Lower leg skin (tissue), 4 donors: ENCODE data around the gene SMIM12. TPM values are rescaled to one million over a fixed set of nuclear protein-coding genes. Genes with fewer than 3 reads are reported as not detected.

Source experiments
- DNase-seq, 2 donors: peaks; one replicate each; pipeline ENCODE4 v3.0.0-alpha.2; 2019; ENCODE audit warnings: low spot score in 2 of 2
- H3K4me3 ChIP-seq: fragments of 200-600 bp; sonication (generic); 2 replicates; pipeline ENCODE4 v1.5.1; 2017; ENCODE audit warnings: mild to moderate bottlenecking, low read depth; ENCODE audit not compliant: poor library complexity, severe bottlenecking
- POLR2A ChIP-seq, 2 donors: fragments of 450-650 bp; IDR thresholded peaks; one replicate each; pipeline ENCODE4 v1.6.1; 2016 to 2017; ENCODE audit warnings: antibody characterized with exemption in 2 of 2, mild to moderate bottlenecking in 1 of 2, moderate library complexity in 1 of 2
- WGBS, 2 donors: methylation state at CpG; one replicate each; pipeline ENCODE4 v1.1.5; 2018; 5-methylcytosine and 5-hydroxymethylcytosine counted together
- intact Hi-C: fragments of 100-400 bp; cut with DNase I; formaldehyde crosslinking; loops from one replicate; pipeline ENCODE4 v1.15.0; 2023; ENCODE audit warnings: low total_unique reads
- total RNA-seq, 4 donors: library from RNA; depleted of rRNA; stranded (reverse); fragments of >200 nt; gene quantifications; one replicate each; pipeline ENCODE4 v1.1.0, GENCODE V29; 2016
- TF ChIP-seq, protein P1 (sequence below), 3 donors: fragments of 450-650 bp; IDR thresholded peaks; one replicate each; pipeline ENCODE4 v1.5.1; 2016; ENCODE audit warnings: antibody characterized with exemption in 3 of 3, mild to moderate bottlenecking in 3 of 3, moderate library complexity in 2 of 3

The SMIM12 gene
- total RNA-seq, 4 donors from 2014 or later = 22.7 to 28.8 (median 25.7) TPM

- WGBS, 2 donors = 11 to 14% methylated on average over 2 of the region's 2 CpGs
- no peak for DNase-seq
- intact Hi-C loops = no loop called here
- TF ChIP-seq POLR2A (IDR thresholded peaks at IDR 0.05) = no peak
- TF ChIP-seq, protein P1, sequence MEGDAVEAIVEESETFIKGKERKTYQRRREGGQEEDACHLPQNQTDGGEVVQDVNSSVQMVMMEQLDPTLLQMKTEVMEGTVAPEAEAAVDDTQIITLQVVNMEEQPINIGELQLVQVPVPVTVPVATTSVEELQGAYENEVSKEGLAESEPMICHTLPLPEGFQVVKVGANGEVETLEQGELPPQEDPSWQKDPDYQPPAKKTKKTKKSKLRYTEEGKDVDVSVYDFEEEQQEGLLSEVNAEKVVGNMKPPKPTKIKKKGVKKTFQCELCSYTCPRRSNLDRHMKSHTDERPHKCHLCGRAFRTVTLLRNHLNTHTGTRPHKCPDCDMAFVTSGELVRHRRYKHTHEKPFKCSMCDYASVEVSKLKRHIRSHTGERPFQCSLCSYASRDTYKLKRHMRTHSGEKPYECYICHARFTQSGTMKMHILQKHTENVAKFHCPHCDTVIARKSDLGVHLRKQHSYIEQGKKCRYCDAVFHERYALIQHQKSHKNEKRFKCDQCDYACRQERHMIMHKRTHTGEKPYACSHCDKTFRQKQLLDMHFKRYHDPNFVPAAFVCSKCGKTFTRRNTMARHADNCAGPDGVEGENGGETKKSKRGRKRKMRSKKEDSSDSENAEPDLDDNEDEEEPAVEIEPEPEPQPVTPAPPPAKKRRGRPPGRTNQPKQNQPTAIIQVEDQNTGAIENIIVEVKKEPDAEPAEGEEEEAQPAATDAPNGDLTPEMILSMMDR (IDR thresholded peaks at IDR 0.05) = no peak
- H3K4me3 ChIP-seq = no peak overlapping the region
These were observed 38.8 kb upstream of the SMIM12 start for GRCh38 chr1:34898330-34898761.

DNA sequence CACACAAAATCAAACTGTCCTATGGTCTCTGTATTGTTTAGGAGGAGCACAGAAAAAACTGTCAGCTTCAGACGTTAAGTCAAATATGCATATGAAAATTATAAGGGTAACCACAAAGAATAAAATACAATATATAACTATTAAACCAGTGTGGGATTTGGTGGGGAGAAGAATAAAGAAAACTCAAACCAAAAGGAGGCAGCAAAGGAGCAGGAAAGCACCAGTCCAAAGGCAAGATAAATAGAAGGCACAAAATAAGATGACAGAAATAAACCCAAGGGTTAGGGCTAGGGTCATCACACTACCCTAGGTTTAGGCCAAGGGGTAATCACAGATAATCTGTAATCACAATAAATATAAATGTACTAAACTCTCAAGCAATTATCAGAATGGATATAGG, 37.1 kb upstream of the SMIM12 start:
- no peak overlapping the region for H3K4me3 ChIP-seq
- intact Hi-C loops = no loop called here
- no peak for DNase-seq
- TF ChIP-seq POLR2A (IDR thresholded peaks at IDR 0.05) = no peak
- TF ChIP-seq, protein P1 (IDR thresholded peaks at IDR 0.05) = no peak
- 64 to 81% methylated on average over 1 of the region's 1 CpG for WGBS, 2 donors

GRCh38 chr1:34889705-34890104, 30.2 kb upstream of the SMIM12 start:
- intact Hi-C loops = no loop called here
- H3K4me3 ChIP-seq = no peak overlapping the region
- DNase-seq = no peak
- 67 to 74% methylated on average over 4 of the region's 4 CpGs for WGBS, 2 donors
- TF ChIP-seq, protein P1 (IDR thresholded peaks at IDR 0.05) = no peak
- no peak for TF ChIP-seq POLR2A (IDR thresholded peaks at IDR 0.05)

GRCh38 chr1:34887593-34887992, 28.0 kb upstream of the SMIM12 start:
- H3K4me3 ChIP-seq = no peak overlapping the region
- no peak for TF ChIP-seq POLR2A (IDR thresholded peaks at IDR 0.05)
- TF ChIP-seq, protein P1 (IDR thresholded peaks at IDR 0.05) = no peak
- no peak for DNase-seq
- intact Hi-C loops = no loop called here
- 93 to 98% methylated on average over 4 of the region's 4 CpGs for WGBS, 2 donors

DNA sequence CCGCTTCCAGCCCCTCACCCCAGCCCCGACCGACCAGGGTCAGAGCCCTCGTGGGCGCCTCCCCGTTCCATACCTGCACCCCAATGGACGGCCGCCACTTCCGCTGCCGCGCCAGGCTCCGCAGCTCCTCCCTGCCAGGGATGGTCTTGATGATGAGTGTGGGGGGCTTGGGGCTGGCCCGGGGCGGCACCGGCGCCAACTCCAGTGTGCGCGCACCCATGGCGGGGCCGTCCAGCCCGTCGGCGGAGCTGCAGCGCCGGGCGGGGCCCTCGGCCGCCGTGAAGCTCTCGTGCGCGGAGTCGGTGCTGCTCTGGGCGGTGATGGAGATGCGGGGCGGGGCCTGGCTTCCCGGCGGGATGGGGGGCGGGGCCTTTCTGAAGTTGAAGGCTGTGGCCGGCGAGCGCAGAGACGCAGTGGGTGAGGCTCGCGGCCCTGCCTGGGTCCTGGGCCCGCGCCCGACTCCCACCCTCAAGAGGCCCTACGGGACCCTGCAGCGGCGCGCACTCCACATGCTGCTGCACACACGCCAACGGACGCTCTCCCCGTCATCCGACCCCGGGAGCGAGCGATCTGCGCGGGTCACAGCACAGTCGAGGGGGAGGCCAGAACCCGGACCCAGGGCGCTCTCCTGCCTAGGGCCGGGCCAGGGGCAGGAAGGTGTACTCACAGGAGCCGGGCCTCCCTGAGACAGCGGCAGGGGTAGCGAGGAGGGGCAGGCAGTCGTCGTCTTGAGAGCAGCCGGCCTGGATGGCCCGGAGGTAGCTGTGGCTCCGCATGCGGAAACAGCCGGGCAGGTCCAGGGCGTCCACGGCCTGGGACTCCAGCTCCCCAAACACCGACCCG, 26.1 kb upstream of the SMIM12 start:
- intact Hi-C loops = no loop called here
- 29 to 44% methylated on average over 68 to 71 of the region's 80 CpGs for WGBS, 2 donors
- H3K4me3 ChIP-seq = no peak overlapping the region
- TF ChIP-seq, protein P1 (IDR thresholded peaks at IDR 0.05) = no peak
- no peak for TF ChIP-seq POLR2A (IDR thresholded peaks at IDR 0.05)
- no peak for DNase-seq
